ENCODE data around the gene WBP1.

WBP1 gene

DNA sequence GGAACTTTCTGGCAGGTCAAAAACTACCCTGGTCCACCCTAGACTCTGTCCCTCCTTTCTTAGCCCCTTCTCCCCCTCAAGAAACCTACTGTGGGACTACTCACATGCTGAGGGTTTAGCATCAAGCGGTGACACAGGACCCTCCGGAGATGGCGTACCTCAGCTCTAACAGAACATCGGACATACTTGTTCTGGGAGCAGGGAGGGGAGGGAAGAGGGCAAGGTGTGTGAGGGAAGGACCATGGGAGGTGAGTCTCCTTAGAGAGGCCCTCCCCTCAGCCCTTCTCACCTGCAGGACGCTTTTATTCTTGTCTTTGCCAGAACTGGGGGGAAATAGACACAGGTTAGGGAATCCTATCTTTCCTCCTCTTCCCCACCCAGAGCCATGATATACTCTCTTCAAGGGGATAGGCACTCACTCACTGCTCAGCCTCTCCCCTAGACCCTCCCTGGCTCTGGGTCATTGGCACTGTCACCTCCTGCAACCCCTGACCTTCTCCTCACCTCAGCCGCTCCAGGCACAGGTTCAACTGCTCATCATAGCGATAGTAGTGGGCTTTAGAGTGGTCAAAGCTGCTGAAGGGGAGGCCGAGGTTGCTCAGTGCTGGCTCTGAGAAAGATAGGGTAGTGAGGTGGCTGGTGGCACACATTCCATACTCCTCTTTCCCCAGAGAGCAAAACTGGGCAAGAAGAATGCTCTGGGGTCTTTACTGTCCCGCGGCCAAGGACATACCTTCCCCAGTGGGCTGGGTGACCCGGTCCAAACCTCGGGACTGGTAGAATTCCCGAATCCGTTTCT, 47.4 kb downstream of the WBP1 start:
- Histone ChIP-seq H3K9ac (ENCODE audit: low read length) (no peak overlapping the region), H3K36me3 (ENCODE audit: control insufficient read depth, insufficient read depth, low read length) (no peaks in the 10 kb centered on the region), H3K9me3 (ENCODE audit: control insufficient read depth, low read length) (no peaks in the 10 kb centered on the region), H3K4me1 (ENCODE audit: control insufficient read depth, insufficient read depth, low read length) (peaks cover 48% of the 10 kb centered on the region), H3K27me3 (ENCODE audit: control insufficient read depth, insufficient read depth, low read length) (peaks cover 28% of the 10 kb centered on the region), H3K4me3 (ENCODE audit: low read length) (no peak overlapping the region)

DNA sequence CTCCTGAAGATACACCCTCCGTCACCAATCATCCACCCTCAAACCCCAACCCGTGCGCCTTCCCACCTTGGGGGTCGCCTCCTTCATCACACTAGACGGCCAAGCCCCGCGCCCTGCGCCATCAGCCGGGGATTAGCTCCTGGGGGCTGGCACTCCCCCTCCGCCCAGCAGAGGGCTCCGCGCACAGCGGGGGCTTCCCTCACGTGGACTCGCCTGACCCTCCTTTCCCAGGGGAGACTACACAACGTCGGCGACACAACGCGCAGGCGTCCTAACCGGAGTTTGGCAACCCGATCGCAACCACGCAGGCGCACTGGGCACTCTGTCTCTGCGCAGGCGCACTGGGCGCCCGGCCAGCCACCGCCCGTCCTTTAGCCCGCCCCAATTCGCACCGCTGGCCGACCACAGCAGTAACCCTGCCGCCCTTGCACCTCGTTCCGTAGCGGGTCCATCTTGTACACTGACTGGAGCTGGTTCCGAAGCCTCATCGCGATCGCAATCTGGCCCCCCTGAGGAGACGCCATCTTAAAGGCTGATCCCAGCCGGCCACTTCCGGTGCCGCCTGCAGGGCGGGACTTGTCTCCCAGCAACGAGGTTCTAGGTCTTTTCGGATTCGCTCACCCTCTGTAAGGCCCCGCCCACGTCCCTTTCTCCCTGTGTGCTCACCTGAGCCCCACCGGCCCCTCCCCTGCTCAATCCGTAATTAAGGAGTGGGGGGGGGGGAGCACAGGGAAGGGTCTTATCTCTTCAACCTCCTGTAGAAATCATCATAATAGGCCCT, 49.1 kb downstream of the WBP1 start, which contains the start of gene PCGF1:
PCGF1 (minus strand) TSS at position 551 of the 781 bp plus-strand sequence; CDS start at position 524, 27 bp downstream.
- Histone ChIP-seq H3K9me3 (ENCODE audit: control insufficient read depth, low read length) (no peaks in the 10 kb centered on the region), H3K27me3 (ENCODE audit: control insufficient read depth, insufficient read depth, low read length) (peaks cover 36% of the 10 kb centered on the region), H3K9ac (ENCODE audit: low read length) (peak within 1 kb of the TSS; percentile 91), H3K4me1 (ENCODE audit: control insufficient read depth, insufficient read depth, low read length) (peaks cover 43% of the 10 kb centered on the region), H3K36me3 (ENCODE audit: control insufficient read depth, insufficient read depth, low read length) (no peaks in the 10 kb centered on the region), H3K4me3 (ENCODE audit: low read length) (peak within 1 kb of the TSS; percentile 92)

- Histone ChIP-seq H3K27me3 (ENCODE audit: control insufficient read depth, insufficient read depth, low read length) (peaks cover 43% of the 10 kb centered on the region), H3K9me3 (ENCODE audit: control insufficient read depth, low read length) (no peaks in the 10 kb centered on the region), H3K4me3 (ENCODE audit: low read length) (peak overlapping the region; percentile 92), H3K9ac (ENCODE audit: low read length) (peak overlapping the region; percentile 91), H3K4me1 (ENCODE audit: control insufficient read depth, insufficient read depth, low read length) (peaks cover 43% of the 10 kb centered on the region), H3K36me3 (ENCODE audit: control insufficient read depth, insufficient read depth, low read length) (no peaks in the 10 kb centered on the region)
Observed at GRCh38 chr2:74507926-74508520, 49.8 kb downstream of the WBP1 start.

- H3K4me1 ChIP-seq (ENCODE audit: control insufficient read depth, insufficient read depth, low read length): peaks cover 36% of the 10 kb centered on the region
- peaks cover 66% of the 10 kb centered on the region for H3K27me3 ChIP-seq (ENCODE audit: control insufficient read depth, insufficient read depth, low read length)
- H3K36me3 ChIP-seq (ENCODE audit: control insufficient read depth, insufficient read depth, low read length): no peaks in the 10 kb centered on the region
Observed at GRCh38 chr2:74510272-74510671, 52.0 kb downstream of the WBP1 start.

More at GRCh38 chr2:74510272-74510671, 52.0 kb downstream of the WBP1 start:
- H3K4me3 ChIP-seq (ENCODE audit: low read length): no peak overlapping the region
- no peak overlapping the region for H3K9ac ChIP-seq (ENCODE audit: low read length)
- H3K9me3 ChIP-seq (ENCODE audit: control insufficient read depth, low read length): no peaks in the 10 kb centered on the region

All from mucosa of stomach (tissue), 1 donor.